ENCODE measurements around the gene CASQ1.

The CASQ1 gene

DNA sequence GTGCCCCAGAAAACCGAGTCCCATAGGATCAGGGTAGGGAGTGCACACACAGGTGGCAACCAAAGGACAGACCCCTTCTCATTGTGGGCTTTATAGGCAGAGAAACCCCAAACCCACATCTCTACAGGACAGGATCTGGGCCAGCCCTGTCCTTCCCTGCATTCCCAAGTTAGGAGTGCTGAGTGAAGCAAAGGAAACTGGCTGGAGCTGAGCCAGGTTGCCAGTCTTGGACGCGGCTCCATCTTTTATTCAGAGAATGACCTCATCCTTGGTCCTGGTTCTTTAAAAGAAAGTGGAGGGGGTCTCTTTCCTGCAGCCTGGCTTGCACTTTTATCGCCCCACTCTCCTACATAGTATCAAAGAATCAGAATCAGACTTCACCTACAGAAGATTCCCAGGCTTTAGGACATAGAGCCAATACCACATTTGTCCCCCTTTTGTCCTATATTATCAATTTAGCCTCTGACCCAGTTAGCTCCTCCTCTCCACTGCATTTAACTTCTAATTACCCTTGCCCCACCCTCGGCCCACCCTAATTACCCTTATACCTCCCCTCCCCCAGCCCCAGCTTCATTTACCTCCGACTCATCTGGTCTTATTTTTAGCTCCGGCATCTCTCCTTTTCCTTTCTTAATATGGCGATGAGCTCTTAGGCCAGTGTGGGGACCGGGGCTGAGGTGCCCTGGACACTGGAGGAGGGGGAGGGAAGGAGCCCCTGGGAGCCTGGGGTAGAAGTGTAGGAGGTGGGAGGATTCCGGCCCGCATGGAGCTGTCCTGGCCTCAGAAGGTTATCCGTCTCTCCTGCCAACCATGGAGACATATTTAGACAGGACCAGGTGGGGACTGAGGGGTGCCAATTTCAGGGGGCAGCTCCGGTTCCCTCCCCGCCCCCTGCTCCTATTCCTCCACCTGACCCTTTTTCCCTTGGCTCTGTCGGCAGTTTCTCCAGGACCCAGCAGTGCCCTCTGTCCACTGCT lies at the start of gene CASQ1:
TSS of gene CASQ1 (plus strand) at position 927 of the 977 bp plus-strand sequence. CDS start 177 bp downstream, outside the sequence.
- no peak for DNase-seq

DNA sequence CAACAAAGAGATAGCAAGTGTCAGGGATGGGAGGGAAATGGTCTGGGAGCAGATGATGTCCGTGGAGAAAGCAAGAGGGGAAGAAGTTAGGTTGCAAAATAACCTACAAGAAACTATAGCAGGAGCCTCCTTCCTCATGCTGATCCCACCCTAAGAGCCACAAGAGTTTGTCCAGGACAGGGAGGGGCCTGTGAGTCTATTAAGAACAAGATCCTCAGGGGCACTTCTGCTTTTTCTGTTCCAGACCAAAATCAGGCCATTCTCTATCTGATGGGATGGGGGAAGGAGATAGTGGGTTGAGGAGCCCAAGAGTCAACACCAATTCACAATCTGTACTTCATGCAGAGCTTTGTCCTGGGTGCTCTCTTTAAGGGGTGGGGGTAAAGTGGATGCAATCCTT lies 46.7 kb upstream of the CASQ1 start:
- DNase-seq: no peak

DNA sequence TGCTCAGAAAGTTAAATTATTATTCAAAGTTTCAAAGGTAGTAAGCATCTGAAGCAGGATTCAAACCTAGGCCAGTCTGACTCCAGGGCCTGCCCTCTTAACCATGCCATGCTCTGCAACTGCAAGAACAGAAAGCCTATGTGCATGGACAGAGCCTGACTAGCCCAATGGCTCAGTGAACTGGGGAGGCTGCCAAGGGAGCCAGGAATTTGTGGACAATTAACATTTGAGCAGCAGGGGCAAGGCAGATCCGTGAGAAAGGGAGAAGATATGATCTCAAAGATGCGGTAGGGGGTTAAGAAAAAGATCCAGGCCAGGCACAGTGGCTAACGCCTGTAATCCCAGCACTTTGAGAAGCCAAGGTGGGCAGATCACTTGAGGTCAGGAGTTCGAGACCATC lies 45.5 kb upstream of the CASQ1 start:
- no peak for DNase-seq

DNA sequence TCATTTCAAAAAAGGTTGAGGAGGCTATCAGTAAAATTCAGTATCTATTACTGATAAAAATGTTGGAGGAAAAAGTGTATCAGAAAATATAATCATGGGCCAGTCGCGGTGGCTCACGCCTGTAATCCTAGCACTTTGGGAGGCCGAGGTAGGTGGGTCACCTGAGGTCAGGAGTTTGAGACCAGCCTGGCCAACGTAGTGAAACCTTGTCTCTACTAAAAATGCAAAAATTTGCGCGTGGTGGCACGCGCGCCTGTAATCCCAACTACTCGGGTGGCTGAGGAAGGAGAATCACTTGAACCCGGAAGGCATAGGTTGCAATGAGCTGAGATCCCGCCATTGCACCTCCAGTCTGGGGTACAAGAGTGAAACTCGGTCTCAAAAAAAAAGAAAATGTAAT lies 44.3 kb upstream of the CASQ1 start:
- no peak for DNase-seq

DNA sequence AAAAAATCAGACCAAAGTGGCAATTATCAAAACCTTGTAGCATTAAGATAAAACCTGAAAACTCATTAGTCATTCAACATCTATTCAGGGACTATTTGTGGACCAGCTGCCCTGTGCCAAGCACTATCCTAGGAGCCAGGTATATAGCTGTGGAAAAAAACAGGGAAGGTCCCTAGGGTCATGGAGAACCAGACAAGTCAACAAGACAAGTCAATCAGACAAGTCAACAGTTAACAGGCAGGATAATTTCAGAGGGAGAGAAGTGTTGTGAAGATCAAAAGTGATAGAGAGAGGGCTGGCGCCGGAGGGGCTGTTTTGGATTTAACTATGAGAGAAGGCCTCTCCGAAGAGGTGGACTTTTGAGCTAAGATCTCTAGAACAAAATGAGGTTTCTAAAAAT lies 42.3 kb upstream of the CASQ1 start:
- DNase-seq: no peak

DNA sequence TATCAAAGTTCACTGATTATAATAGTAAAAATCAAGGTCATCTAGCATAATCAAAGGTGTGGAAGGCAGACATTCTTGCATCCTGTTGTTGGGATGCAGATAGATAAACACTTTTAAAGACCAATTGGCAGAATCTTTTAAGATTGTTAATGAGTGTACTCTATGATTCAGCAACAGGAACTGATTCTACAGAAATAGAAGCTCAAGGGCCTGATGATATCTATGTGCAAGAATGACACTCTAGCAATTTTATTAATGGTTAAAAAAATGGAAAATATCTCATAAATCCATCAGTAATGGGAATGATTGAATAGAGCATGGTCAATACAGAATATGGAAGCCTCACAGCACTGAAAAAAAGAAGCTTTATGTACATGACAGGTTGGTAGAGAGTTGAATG lies 41.1 kb upstream of the CASQ1 start:
- DNase-seq: no peak

DNA sequence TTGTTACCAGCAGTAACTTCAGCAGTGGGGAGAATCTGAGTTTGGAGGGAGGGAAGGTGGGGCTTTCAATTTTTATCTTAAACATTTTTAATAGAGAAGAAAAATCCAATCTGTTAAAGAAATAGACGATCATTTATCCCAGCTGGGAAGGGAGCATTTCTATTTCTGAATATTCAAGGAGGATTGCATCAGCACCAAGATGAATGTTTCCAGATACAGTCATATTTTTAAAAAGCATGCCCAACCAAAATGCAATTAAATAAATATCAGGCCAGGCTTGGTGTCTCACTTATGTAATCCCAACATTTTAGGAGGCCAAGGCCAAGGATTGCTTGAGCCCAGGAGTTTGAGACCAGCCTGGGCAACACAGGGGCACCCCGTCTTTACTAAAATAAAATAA lies 40.7 kb upstream of the CASQ1 start:
- no peak for DNase-seq

DNA sequence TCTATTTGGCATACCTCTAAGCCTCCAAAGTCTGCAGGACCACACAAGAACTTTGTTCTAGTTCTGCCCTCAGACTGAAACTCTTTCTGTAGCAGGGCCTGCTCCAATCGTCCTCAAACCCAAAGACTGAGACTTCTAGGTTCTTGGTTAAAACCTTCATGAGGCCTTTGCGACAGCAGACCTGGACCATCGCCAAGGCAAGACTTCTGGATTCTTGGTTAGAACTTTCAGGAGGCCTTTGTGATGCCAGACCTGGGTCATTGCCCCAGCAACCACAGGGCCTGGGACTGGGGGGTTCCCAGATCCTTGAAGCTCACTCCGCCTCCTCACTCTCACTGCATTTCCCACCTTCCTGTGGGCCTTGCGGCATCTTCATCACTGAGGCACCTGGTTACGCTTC lies 39.1 kb upstream of the CASQ1 start, which contains the start of gene ATP1A4:
TSS of gene ATP1A4 (plus strand) at position 301 of the 400 bp plus-strand sequence. CDS start 438 bp downstream, outside the sequence.
- no peak for DNase-seq

DNA sequence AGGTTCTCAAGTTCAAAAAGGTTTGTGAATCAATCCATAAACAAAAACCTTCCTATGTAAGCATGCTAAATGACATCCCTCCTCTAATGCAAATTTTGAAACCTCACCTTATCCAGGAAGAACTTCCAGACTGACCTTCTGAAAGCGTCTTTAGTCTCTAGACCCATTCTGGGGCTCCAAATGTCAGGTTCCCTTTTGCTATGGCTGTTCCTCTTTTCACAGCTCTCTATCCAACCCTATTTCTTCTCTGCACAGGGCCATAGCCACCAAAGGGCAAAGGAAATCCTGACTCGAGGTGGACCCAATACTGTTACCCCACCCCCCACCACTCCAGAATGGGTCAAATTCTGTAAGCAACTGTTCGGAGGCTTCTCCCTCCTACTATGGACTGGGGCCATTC lies 35.6 kb upstream of the CASQ1 start:
- no peak for DNase-seq

DNA sequence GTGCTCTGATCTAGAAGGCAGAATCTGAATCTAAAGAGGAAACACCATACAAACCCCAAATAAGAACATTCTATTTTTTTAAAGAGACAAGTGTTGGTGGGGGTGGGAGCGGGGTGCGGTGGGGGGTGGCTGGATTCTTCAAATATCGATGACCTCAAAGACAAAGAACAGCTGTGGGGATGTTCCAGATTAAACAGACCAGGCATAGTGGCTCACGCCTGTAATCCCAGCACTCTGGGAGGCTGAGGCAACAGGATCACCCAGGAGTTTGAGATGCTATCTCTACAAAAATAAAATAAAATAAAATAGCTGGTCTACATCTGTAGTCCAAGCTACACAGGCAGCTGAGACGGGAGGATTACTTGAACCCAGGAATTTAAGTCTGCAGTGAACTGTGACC lies 34.0 kb upstream of the CASQ1 start:
- DNase-seq: no peak

DNA sequence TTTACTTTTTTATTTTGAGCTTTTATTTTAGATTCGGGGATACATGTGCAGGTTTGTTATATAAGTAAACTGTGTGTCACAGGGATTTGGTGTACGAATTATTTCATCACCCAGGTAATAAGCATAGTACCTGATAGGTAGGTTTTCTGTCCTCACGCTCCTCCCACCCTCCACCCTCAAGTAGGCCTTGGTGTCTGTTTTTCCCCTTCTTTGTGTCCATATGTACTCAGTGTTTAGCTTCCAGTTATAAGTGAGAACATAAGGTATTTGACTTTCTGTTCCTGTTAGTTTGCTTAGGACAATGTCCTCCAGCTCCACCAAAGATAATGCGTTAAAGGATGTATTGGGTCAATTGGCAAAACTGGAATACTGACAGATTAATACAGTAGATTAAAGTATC lies 33.2 kb upstream of the CASQ1 start:
- no peak for DNase-seq

DNA sequence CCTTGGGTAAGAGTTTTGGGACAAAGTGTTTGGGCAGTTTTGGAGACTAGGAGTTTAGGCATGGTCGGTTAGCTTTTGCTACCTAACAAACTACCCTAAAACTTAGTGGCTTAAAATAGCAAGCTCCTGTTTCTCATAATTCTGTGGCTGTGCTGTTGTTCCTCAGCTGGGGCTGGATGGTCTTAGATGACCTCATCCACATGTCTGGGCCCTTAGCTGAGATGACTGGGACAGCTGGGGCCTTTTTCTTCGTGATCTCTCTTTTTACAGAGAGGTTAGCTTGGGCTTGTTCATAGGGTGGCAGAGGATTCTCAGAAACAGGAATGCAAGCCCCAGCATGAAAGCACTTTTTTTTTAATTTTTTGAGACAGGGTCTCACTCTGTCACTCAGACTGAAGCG lies 32.3 kb upstream of the CASQ1 start:
- no peak for DNase-seq

DNA sequence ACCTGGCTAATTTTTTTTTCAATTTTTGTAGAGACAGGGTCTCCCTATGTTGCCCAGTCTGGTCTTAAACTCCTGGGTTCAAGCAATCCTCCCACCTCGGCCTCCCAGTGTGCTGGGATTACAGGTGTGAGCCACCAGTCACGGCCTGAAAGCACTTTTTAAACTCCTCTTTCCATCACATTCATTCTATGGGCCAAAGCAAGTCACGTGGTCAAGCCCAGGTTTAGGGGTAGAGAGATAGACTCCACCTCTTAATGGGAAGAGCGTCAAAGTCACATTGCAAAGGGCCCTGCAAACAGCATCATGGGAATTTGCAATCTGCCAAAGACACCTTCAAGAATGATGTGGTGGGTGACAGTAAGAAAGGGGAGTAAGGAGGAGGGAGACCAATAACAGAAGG lies 31.8 kb upstream of the CASQ1 start:
- no peak for DNase-seq

DNA sequence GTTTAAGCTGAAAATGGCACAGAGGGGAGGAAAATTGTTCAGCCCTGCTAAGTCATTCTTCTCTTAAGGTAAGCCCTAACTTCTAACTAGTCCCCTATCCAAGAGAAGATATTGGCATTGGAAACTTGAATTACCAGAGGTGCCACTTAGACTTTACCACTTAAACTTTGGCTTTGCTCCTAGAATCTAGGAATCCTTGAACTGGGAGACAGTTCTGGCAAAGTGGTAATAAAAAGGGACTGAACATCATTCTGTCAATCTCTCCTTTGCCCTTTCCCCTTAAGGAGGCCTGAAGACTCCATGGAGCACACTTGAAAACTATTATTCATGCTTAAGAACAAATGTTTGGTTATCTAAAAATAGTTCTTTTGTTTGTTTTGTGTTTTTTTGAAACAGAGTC lies 30.5 kb upstream of the CASQ1 start:
- DNase-seq: no peak

DNA sequence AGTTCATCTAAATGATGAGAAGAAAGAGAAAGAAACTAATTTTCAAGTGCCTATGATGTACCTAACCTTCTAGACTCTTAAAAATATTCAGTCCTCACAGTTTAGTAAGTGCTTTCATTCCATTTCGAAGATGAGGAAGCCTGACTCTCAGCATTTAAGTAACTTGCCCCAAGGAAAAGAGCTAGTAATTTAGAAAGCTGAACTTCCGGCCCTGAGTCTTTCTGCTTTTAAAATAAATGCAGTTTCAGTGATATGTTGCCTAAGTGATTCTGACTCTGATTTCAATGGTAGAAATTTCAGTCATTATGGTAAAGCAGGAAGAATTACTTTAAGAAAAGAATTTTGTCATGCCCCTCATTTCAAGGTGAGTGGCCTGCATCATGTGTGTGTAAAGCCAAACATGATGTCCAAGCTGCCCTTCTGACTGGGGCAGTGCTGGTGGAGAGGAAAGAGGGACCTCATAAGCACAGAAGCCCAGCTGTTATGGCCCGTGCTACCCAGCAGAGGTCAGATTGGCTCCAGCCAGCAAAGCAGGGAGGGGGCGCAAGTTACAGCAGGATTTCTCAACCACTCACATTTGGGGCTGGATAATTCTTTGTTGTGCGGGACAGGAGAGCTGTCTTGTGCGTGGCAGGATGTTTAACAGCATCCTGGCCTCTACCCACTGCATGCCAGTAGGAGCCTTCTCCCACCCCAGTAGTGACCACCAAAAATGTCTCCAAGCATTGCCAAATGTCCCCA lies 28.2 kb upstream of the CASQ1 start:
- DNase-seq: no peak

DNA sequence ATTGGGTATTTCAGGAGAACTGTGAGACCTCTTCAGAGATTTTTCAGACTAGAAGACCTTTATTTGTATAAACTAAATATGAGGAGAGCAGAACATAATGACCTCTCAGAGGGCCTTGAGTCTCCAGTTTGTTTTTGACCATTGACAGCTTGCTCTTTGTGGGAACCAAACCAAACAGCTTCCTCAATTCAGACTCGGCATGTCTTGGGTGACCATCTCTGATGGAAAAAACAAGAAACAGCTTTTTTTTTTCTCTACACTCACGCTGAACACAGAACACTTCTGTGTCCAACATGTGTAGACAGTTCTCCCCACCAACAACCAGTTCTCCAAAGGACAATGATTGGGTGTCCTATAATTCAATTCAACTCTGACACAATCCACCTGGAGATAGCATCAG lies 27.4 kb upstream of the CASQ1 start:
- DNase-seq: no peak

DNA sequence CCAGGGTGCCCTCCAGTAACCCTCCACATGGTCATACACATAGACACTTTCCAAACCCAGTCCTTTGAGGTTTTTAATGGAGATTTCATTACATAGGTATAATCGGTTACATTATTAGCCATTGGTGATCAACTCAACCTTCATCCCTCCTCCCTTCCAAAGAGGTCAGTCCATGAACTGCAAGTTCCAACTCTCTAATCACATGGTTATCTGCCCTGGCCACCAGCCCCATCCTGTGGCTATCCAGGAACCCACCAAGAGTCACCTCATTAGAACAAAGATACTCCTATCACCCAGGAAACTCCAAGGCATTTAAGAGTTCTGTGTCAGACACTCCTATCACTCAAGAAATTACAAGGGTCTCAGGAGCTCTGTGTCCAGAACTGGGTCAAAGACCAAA lies 26.8 kb upstream of the CASQ1 start:
- no peak for DNase-seq

DNA sequence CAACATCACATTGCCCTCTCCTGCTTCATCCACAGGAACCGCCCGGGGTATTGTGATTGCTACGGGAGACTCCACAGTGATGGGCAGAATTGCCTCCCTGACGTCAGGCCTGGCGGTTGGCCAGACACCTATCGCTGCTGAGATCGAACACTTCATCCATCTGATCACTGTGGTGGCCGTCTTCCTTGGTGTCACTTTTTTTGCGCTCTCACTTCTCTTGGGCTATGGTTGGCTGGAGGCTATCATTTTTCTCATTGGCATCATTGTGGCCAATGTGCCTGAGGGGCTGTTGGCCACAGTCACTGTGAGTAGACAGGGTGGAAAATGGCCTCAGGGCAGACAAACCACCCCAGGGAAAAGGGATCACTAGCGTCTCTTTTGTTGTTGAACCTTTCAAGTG lies 26.3 kb upstream of the CASQ1 start:
- no peak for DNase-seq

DNA sequence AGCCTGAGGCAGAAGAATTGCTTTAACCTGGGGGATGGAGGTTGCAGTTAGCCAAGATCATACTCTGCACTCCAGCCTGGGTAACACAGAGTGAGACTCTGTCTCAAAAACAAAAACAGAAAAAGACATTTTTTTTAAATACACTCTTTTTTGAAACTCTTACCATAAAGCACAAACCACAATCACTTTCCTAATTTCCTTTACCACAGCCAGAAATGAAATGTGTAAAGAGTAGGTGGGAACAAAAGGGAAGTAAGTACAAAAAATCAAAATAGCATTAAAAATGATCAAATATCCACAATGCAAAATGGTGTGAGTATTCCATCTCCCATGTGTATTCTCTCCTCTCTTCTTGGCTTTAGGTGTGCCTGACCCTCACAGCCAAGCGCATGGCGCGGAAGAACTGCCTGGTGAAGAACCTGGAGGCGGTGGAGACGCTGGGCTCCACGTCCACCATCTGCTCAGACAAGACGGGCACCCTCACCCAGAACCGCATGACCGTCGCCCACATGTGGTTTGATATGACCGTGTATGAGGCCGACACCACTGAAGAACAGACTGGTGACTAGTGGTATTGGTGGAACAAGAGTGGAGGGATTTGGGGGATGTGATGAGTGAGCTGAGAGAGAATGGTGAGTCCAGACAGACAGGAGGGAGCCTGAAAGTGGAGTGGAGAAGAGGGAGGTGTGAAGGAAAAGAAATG lies 24.1 kb upstream of the CASQ1 start:
- DNase-seq: no peak

DNA sequence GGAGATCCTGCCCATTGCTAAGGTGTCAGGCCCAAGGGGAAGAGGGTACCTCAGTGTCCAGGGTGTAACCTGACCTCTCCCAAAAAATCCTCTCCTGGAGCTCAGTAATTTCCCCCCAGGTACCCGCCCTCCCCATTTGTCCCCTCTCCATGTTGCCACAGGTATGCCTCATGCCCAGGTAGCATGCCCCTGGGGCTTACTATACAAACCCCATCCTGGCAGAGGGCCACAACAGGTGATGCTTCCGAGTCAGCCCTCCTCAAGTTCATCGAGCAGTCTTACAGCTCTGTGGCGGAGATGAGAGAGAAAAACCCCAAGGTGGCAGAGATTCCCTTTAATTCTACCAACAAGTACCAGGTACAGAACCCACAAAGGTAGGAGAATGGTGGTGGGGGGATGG lies 23.3 kb upstream of the CASQ1 start:
- no peak for DNase-seq

DNA sequence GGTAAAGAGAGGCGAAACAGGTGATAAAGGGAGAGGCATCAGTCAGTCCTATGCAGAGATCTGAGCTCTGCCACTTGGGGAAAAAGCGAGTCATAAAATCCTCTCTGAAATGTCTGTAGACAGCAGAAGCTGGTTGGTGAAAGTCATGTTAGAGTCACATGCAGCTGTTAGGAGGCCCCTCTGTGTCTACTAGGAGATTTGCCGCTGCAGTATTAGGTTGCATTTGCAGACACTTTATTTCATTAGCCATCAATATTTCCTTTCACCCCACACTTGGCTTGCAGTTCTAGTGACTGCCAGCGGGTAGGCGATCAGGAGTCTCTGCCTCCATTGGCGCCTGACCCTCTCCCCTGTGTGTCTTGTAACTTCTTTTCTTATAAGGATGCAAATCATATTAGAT lies 22.8 kb upstream of the CASQ1 start:
- no peak for DNase-seq

DNA sequence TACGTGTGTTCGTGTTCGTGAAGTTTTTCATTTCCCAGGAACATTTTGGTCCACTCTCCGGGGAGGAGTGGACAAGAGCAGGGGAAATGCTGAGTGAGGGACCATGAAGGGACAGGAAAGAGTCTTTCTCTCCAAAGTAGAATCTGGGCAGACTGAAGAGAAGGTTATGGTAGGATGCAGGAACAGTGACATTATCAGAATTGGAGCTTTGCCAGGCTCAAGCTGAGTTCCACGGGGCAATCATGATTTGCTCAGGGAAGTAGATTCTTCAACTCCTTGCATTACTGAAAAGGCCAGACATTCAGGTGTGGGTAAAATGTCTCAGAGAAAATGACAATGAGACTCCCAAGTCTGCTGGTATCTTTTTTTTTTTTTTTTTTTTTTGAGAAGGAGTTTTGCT lies 22.4 kb upstream of the CASQ1 start:
- DNase-seq: no peak

DNA sequence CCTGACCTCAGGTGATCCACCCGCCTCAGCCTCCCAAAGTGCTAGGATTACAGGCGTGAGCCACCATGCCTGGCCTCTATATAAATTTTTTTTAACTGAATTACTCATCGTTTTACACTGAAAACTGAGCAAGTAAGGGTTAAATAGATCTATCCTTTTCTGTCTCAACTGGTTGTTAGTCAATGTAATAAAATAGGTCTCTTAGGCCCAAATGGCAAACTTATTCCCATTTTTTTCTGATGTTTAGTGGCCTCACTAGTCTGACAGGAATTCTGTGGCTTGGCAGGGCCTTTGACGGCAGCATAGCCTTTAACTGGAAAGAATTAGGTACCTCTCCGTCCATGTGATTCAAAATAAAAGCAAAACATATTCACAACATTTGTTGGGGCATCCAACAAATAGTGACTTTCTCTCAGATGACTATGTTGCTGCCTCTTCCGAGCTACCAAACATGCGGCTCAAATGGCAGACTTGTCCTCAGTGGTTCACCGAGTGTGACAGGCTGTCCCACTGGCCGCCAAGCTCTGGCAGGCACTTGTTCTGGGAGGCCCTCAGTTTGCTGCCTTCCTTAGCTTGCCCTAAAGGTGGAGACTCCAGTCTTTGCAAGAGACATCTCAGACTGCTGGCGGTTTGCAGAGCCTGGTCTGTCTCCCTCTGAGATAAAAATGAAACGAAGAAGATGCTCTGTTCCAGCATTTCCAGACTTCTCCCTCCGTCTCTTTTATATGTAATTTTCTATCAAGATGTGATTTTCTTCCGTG lies 21.6 kb upstream of the CASQ1 start:
- DNase-seq: no peak
